ENCODE results near the gene SPANXD. TPM values are rescaled to one million over a fixed set of nuclear protein-coding genes. Genes with fewer than 3 reads are reported as not detected.

SPANXD gene
- total and polyA plus RNA-seq, 11 donors: not detected

- intact Hi-C loops (cut with DNase I): no loop called here
- Histone ChIP-seq H3K4me3 (no peak overlapping the region), H3K4me1 (no peaks in the 10 kb centered on the region), H3K27ac (no peak overlapping the region), H3K27me3 (no peaks in the 10 kb centered on the region), H3K36me3 (no peaks in the 10 kb centered on the region), H3K9me3 (no peaks in the 10 kb centered on the region)
- DNase-seq: no peak
- WGBS, 4 donors: 53 to 68% (median 60%) methylated on average over 1 of the region's 1 CpG
- no peak for ATAC-seq
- no peak for TF ChIP-seq CTCF (IDR thresholded peaks at IDR 0.05)
- TF ChIP-seq POLR2A (IDR thresholded peaks at IDR 0.05): no peak
Measured at GRCh38 chrX:141669689-141670088, 28.9 kb downstream of the SPANXD start.

- H3K9me3 ChIP-seq: peaks cover 0 to 6% (median 0%) of the 10 kb centered on the region in 12 donors
- no peaks in the 10 kb centered on the region for H3K4me1 ChIP-seq
- no peaks in the 10 kb centered on the region for H3K36me3 ChIP-seq
- no peak overlapping the region for H3K27ac ChIP-seq
- intact Hi-C loops (cut with DNase I): no loop called here
- DNase-seq (no peak), ATAC-seq (no peak)
- no peak overlapping the region for H3K4me3 ChIP-seq
- 41 to 71% (median 55%) methylated on average over 4 of the region's 4 CpGs for WGBS, 4 donors
- TF ChIP-seq POLR2A (IDR thresholded peaks at IDR 0.05) (no peak), CTCF (IDR thresholded peaks at IDR 0.05) (no peak)
- H3K27me3 ChIP-seq: no peaks in the 10 kb centered on the region
Measured at GRCh38 chrX:141668371-141668770, 30.2 kb downstream of the SPANXD start.

- intact Hi-C loops (cut with DNase I): no loop called here
- H3K9me3 ChIP-seq: peaks cover 0 to 10% (median 0%) of the 10 kb centered on the region in 12 donors
- H3K36me3 ChIP-seq: no peaks in the 10 kb centered on the region
- no peaks in the 10 kb centered on the region for H3K4me1 ChIP-seq
- ATAC-seq (no peak), DNase-seq (no peak)
- no peak overlapping the region for H3K4me3 ChIP-seq
- TF ChIP-seq POLR2A (IDR thresholded peaks at IDR 0.05): no peak
- no peak for TF ChIP-seq CTCF (IDR thresholded peaks at IDR 0.05)
- H3K27me3 ChIP-seq: no peaks in the 10 kb centered on the region
- no peak overlapping the region for H3K27ac ChIP-seq
- WGBS, 4 donors: 38 to 60% (median 47%) methylated on average over 6 of the region's 6 CpGs
Measured at GRCh38 chrX:141662781-141663180, 35.8 kb downstream of the SPANXD start.

GRCh38 chrX:141652286-141652685 lies 46.3 kb downstream of the SPANXD start:
- no peak overlapping the region for H3K27ac ChIP-seq
- WGBS, 4 donors: 71 to 82% (median 80%) methylated on average over 5 of the region's 5 CpGs

More at GRCh38 chrX:141652286-141652685, 46.3 kb downstream of the SPANXD start:
- Histone ChIP-seq H3K4me3 (no peak overlapping the region), H3K9me3 (no peaks in the 10 kb centered on the region), H3K36me3 (no peaks in the 10 kb centered on the region), H3K27me3 (no peaks in the 10 kb centered on the region), H3K4me1 (no peaks in the 10 kb centered on the region)
- no peak for ATAC-seq
- TF ChIP-seq POLR2A (IDR thresholded peaks at IDR 0.05) (no peak), CTCF (IDR thresholded peaks at IDR 0.05) (no peak)
- intact Hi-C loops (cut with DNase I): no loop called here
- no peak for DNase-seq

Other genes starting within 250 kb of the SPANXD start
- gene SPANXA1, start 114.0 kb downstream of the SPANXD start, total RNA-seq: not detected
- gene SPANXA1, start 114.0 kb downstream of the SPANXD start, polyA plus RNA-seq: not detected
- gene SPANXA2, start 109.0 kb downstream of the SPANXD start, total RNA-seq: not detected
- not detected for gene SPANXA2, start 109.0 kb downstream of the SPANXD start, polyA plus RNA-seq
- gene MAGEC3, start 139.6 kb upstream of the SPANXD start, total RNA-seq: under 1 TPM in 2 of 9 donors, not detected in 7; 0.29 to 0.69 TPM
- not detected for gene MAGEC3, start 139.6 kb upstream of the SPANXD start, polyA plus RNA-seq
- gene MAGEC1, start 205.2 kb upstream of the SPANXD start, total RNA-seq: not detected
- not detected for gene MAGEC1, start 205.2 kb upstream of the SPANXD start, polyA plus RNA-seq

Data from heart left ventricle (tissue), 16 donors.